PC-9 (cell line): ENCODE results near the gene WDR59. TPM values are rescaled to one million over a fixed set of nuclear protein-coding genes. Genes with fewer than 3 reads are reported as not detected.

Experiments
- BruUV-seq: library from RNA; stranded (reverse); fragments of 400-500 nt; replicated peaks from 2 replicates; lab custom pipeline; 2021; lab: Mats Ljungman, UMichigan
- CTCF ChIA-PET: fragments of 300-600 bp; sonication (Branson Sonifier 250); formaldehyde crosslinking; loops from one replicate; lab custom pipeline; 2022; ENCODE audit warnings: antibody characterized with exemption; lab: Charles Lee
- POLR2A ChIA-PET: fragments of 300-600 bp; sonication (Branson Sonifier 250); formaldehyde crosslinking; loops from one replicate; lab custom pipeline; 2022; ENCODE audit warnings: antibody characterized with exemption; ENCODE audit not compliant: unreplicated experiment; lab: Charles Lee
- DNase-seq, 2 experiments: peaks; one replicate each; pipeline versions ENCODE4 v3.0.0 to v3.0.0-alpha.2; 2015 to 2022; ENCODE audit warnings: mixed read lengths in 1 of 2
- H2AFZ ChIP-seq: fragments of 200-600 bp; sonication (generic); 2 replicates; pipeline ENCODE4 v1.8.1; 2017; ENCODE audit warnings: antibody characterized with exemption
- H3F3A ChIP-seq: fragments of 200-600 bp; sonication (generic); 2 replicates; pipeline ENCODE4 v1.8.1; 2017; ENCODE audit warnings: antibody characterized with exemption, mild to moderate bottlenecking, low read depth; ENCODE audit not compliant: insufficient read depth
- H3K27ac ChIP-seq: fragments of 200-600 bp; sonication (generic); 2 replicates; pipeline ENCODE4 v1.6.1; 2016; ENCODE audit warnings: mixed run types
- H3K27me3 ChIP-seq: fragments of 200-600 bp; sonication (generic); 2 replicates; pipeline ENCODE4 v1.6.1; 2016; ENCODE audit warnings: low read depth, mixed run types; ENCODE audit not compliant: insufficient read depth
- H3K36me3 ChIP-seq: fragments of 200-600 bp; sonication (generic); 2 replicates; pipeline ENCODE4 v1.6.1; 2016; ENCODE audit warnings: low read depth, mixed run types
- H3K4me1 ChIP-seq: fragments of 200-600 bp; sonication (generic); replicated peaks from 2 replicates; pipeline ENCODE4 v1.6.1; 2016; ENCODE audit warnings: mixed run types; ENCODE audit not compliant: insufficient read depth
- H3K4me2 ChIP-seq: fragments of 200-600 bp; sonication (generic); 2 replicates; pipeline ENCODE4 v1.6.1; 2017; ENCODE audit warnings: mixed run types
- H3K4me3 ChIP-seq: fragments of 200-600 bp; sonication (generic); 2 replicates; pipeline ENCODE4 v1.6.1; 2016; ENCODE audit warnings: mixed run types
- H3K79me2 ChIP-seq: fragments of 200-600 bp; sonication (generic); 2 replicates; pipeline ENCODE4 v1.6.1; 2017; ENCODE audit warnings: low read depth, mixed run types
- H3K9me2 ChIP-seq: fragments of 200-600 bp; sonication (generic); 2 replicates; pipeline ENCODE4 v1.8.1; 2017; ENCODE audit warnings: mild to moderate bottlenecking; ENCODE audit not compliant: insufficient read depth
- H3K9me3 ChIP-seq: fragments of 200-600 bp; sonication (generic); 2 replicates; pipeline ENCODE4 v1.8.1; 2016; ENCODE audit warnings: low read depth; ENCODE audit not compliant: insufficient read depth
- H4K20me1 ChIP-seq: fragments of 200-600 bp; sonication (generic); 2 replicates; pipeline ENCODE4 v1.8.1; 2017; ENCODE audit not compliant: insufficient read depth
- CTCF ChIP-seq: fragments of 200-600 bp; sonication (generic); conservative IDR thresholded peaks from 2 replicates; pipeline ENCODE4 v1.6.1; 2017; ENCODE audit warnings: mixed run types, antibody characterized with exemption, mild to moderate bottlenecking, moderate library complexity
- EZH2 ChIP-seq: fragments of 200-600 bp; sonication (generic); IDR thresholded peaks from 2 replicates; pipeline ENCODE4 v1.8.0; 2017; ENCODE audit warnings: antibody characterized with exemption, low read depth
- intact Hi-C: fragments of 100-400 bp; cut with micrococcal nuclease; formaldehyde crosslinking; loops from one replicate; pipeline ENCODE4 v1.10.0; 2022; ENCODE audit not compliant: unreplicated experiment
- total RNA-seq: library from RNA; stranded (reverse); gene quantifications from 2 replicates; pipeline ENCODE4 v1.2.3, GENCODE V29; 2021

Gene WDR59
- total RNA-seq, 1 experiment from 2014 or later: 97.1 TPM

GRCh38 chr16:74888232-74888862 is 96.6 kb downstream of the WDR59 start:
- H3K9me3 ChIP-seq: no peaks in the 10 kb centered on the region
- H3F3A ChIP-seq: no peaks in the 10 kb centered on the region
- no peak overlapping the region for H3K4me3 ChIP-seq
- intact Hi-C loops: no loop called here
- H3K27ac ChIP-seq: no peak overlapping the region
- H3K27me3 ChIP-seq: no peaks in the 10 kb centered on the region
- CTCF ChIA-PET: no interaction called here
- H3K4me2 ChIP-seq: no peak overlapping the region
- no peaks in the 10 kb centered on the region for H3K4me1 ChIP-seq
- no peak for TF ChIP-seq EZH2
- TF ChIP-seq CTCF: no peak
- no peaks in the 10 kb centered on the region for H3K9me2 ChIP-seq
- BruUV-seq: no TSS peak
- no peaks in the 10 kb centered on the region for H4K20me1 ChIP-seq
- no peaks in the 10 kb centered on the region for H3K79me2 ChIP-seq
- no peak overlapping the region for H2AFZ ChIP-seq
- H3K36me3 ChIP-seq: peaks cover 52% of the 10 kb centered on the region
- no peak for DNase-seq
- POLR2A ChIA-PET: no interaction called here

- intact Hi-C loops: no loop called here
- no peaks in the 10 kb centered on the region for H3K79me2 ChIP-seq
- H3K9me2 ChIP-seq: no peaks in the 10 kb centered on the region
- no TSS peak for BruUV-seq
- TF ChIP-seq CTCF (no peak), EZH2 (no peak)
- H3K4me1 ChIP-seq: no peaks in the 10 kb centered on the region
- H3K4me2 ChIP-seq: no peak overlapping the region
- H3K9me3 ChIP-seq: no peaks in the 10 kb centered on the region
- H2AFZ ChIP-seq: no peak overlapping the region
- H3K27me3 ChIP-seq: no peaks in the 10 kb centered on the region
- no peak overlapping the region for H3K27ac ChIP-seq
- H3K4me3 ChIP-seq: no peak overlapping the region
- no peaks in the 10 kb centered on the region for H3F3A ChIP-seq
- no peak for DNase-seq
- H3K36me3 ChIP-seq: peaks cover 44% of the 10 kb centered on the region
- POLR2A ChIA-PET: interaction anchor here (0.6 kb wide), 2 partner anchors 150 to 629 kb away, joined by 6 read pairs; no protein-coding TSS in a partner anchor
- no peaks in the 10 kb centered on the region for H4K20me1 ChIP-seq
- CTCF ChIA-PET: no interaction called here
These were observed 97.8 kb downstream of the WDR59 start for GRCh38 chr16:74887084-74887483.

- Histone ChIP-seq H3K4me2 (no peak overlapping the region), H3K79me2 (no peaks in the 10 kb centered on the region), H3K27me3 (no peaks in the 10 kb centered on the region), H3K9me3 (no peaks in the 10 kb centered on the region), H2AFZ (no peak overlapping the region), H3K27ac (no peak overlapping the region), H4K20me1 (no peaks in the 10 kb centered on the region), H3F3A (no peaks in the 10 kb centered on the region), H3K36me3 (peaks cover 7% of the 10 kb centered on the region; the same call in 1 of the 2 replicates), H3K9me2 (no peaks in the 10 kb centered on the region), H3K4me1 (no peaks in the 10 kb centered on the region), H3K4me3 (no peak overlapping the region)
- BruUV-seq: no TSS peak
- ChIA-PET CTCF (no interaction called here), POLR2A (no interaction called here)
- intact Hi-C loops: loop anchor here (5.0 kb wide), 1 partner anchor 235 kb away; no protein-coding TSS in a partner anchor
- DNase-seq: no peak
- TF ChIP-seq EZH2 (no peak), CTCF (no peak)
These were observed 107.2 kb downstream of the WDR59 start for GRCh38 chr16:74877706-74878105.
